SK-N-SH (cell line): ENCODE measurements around the gene LNPEP. TPM values are rescaled to one million over a fixed set of nuclear protein-coding genes. Genes with fewer than 3 reads are reported as not detected.
A peak's percentile ranks its signal among the peaks of the same experiment; 100 is the strongest.

Experiments
- CTCF ChIA-PET: fragments of 300-600, 350-600 bp; formaldehyde crosslinking; extraction: SDS; loops from one replicate; lab custom pipeline; 2021; lab: Yijun Ruan, JAX
- POLR2A ChIA-PET: fragments of 350-600 bp; sonication (Branson Sonifier 250); formaldehyde crosslinking; extraction: SDS; loops from one replicate; lab custom pipeline; 2020; ENCODE audit warnings: antibody characterized with exemption, inconsistent platforms; lab: Yijun Ruan, JAX
- DNase-seq: peaks from one replicate; pipeline ENCODE4 v3.0.0; 2012
- H2AFZ ChIP-seq: fragments of 200-600 bp; sonication (generic); 2 replicates; pipeline ENCODE4 v1.8.1; 2016; ENCODE audit warnings: antibody characterized with exemption, mild to moderate bottlenecking, low read depth
- H3F3A ChIP-seq: fragments of 200-600 bp; sonication (generic); replicated peaks from 2 replicates; pipeline ENCODE3; 2016; ENCODE audit warnings: antibody characterized with exemption, mild to moderate bottlenecking; ENCODE audit not compliant: insufficient read depth
- H3K27ac ChIP-seq, 2 experiments: fragments of 200-500 bp in 1 of 2; fragments of 200-600 bp in 1 of 2; sonication (Bioruptor generic) in 1 of 2; sonication (generic), shearing (Covaris generic) in 1 of 2; 2 replicates each; pipeline versions ENCODE4 v1.5.1 to v1.6.1; 2014 to 2016; ENCODE audit warnings: low read depth in 2 of 2, inconsistent platforms in 1 of 2, low read length in 1 of 2, mild to moderate bottlenecking in 1 of 2, mixed read lengths in 1 of 2
- H3K27me3 ChIP-seq: fragments of 200-600 bp; sonication (generic), shearing (Covaris generic); 2 replicates; pipeline ENCODE4 v1.6.1; 2016; ENCODE audit warnings: mixed run types; ENCODE audit not compliant: insufficient read depth
- H3K36me3 ChIP-seq, 2 experiments: fragments of 200-500 bp in 1 of 2; fragments of 200-600 bp in 1 of 2; sonication (Bioruptor generic) in 1 of 2; sonication (generic) in 1 of 2; replicated peaks in 1 of 2; 2 replicates each; pipeline versions ENCODE3 to v1.5.1; 2014 to 2016; ENCODE audit warnings: low read length in 1 of 2, mild to moderate bottlenecking in 1 of 2; ENCODE audit not compliant: insufficient read depth in 2 of 2, control insufficient read depth in 1 of 2
- H3K4me1 ChIP-seq, 2 experiments: fragments of 200-500 bp in 1 of 2; fragments of 200-600 bp in 1 of 2; sonication (Bioruptor generic) in 1 of 2; sonication (generic), shearing (Covaris generic) in 1 of 2; 2 replicates each; pipeline versions ENCODE4 v1.5.1 to v1.6.1; 2014 to 2016; ENCODE audit warnings: low read depth in 1 of 2, low read length in 1 of 2, mixed run types in 1 of 2; ENCODE audit not compliant: insufficient read depth in 2 of 2, control insufficient read depth in 1 of 2
- H3K4me2 ChIP-seq: fragments of 200-600 bp; sonication (generic), shearing (Covaris generic); 2 replicates; pipeline ENCODE4 v1.6.1; 2017; ENCODE audit warnings: mixed run types
- H3K4me3 ChIP-seq, 2 experiments: fragments of 200-500 bp in 1 of 2; fragments of 200-600 bp in 1 of 2; sonication (Bioruptor generic) in 1 of 2; sonication (generic), shearing (Covaris generic) in 1 of 2; 2 replicates each; pipeline versions ENCODE4 v1.5.1 to v1.8.1; 2014 to 2016; ENCODE audit warnings: low read depth in 2 of 2, inconsistent platforms in 1 of 2, low read length in 1 of 2, mild to moderate bottlenecking in 1 of 2, mixed read lengths in 1 of 2, moderate library complexity in 1 of 2
- H3K79me2 ChIP-seq: fragments of 200-600 bp; sonication (generic); 2 replicates; pipeline ENCODE4 v1.8.1; 2017; ENCODE audit warnings: mild to moderate bottlenecking; ENCODE audit not compliant: insufficient read depth
- H3K9ac ChIP-seq: fragments of 200-600 bp; sonication (generic); 2 replicates; pipeline ENCODE4 v1.6.1; 2017; ENCODE audit warnings: mixed run types
- H3K9me2 ChIP-seq: fragments of 200-600 bp; sonication (generic); 2 replicates; pipeline ENCODE4 v1.6.1; 2017; ENCODE audit warnings: mixed run types
- H3K9me3 ChIP-seq: fragments of 200-600 bp; sonication (generic); 2 replicates; pipeline ENCODE4 v1.6.1; 2017; ENCODE audit warnings: mixed run types, mild to moderate bottlenecking, moderate library complexity
- H4K20me1 ChIP-seq: fragments of 200-600 bp; sonication (generic); 2 replicates; pipeline ENCODE4 v1.6.1; 2017; ENCODE audit warnings: mild to moderate bottlenecking, mixed run types; ENCODE audit not compliant: insufficient read depth
- CTCF ChIP-seq: fragments of 200-600 bp; sonication (generic); IDR thresholded peaks from 2 replicates; pipeline ENCODE4 v1.6.1; 2017; ENCODE audit warnings: antibody characterized with exemption, mild to moderate bottlenecking, moderate library complexity
- ELF1 ChIP-seq: IDR thresholded peaks from 2 replicates; pipeline ENCODE4 v1.4.0; 2012
- EZH2phosphoT487 ChIP-seq: fragments of 200-600 bp; sonication (generic); IDR thresholded peaks from 2 replicates; pipeline ENCODE4 v1.6.1; 2017; ENCODE audit warnings: low read depth, mixed run types, mild to moderate bottlenecking, antibody characterized with exemption, moderate library complexity, borderline replicate concordance
- FOSL2 ChIP-seq: IDR thresholded peaks from 2 replicates; pipeline ENCODE4 v1.4.0; 2012; ENCODE audit warnings: low read depth, mild to moderate bottlenecking, moderate library complexity, borderline replicate concordance
- FOXM1 ChIP-seq: IDR thresholded peaks from 2 replicates; pipeline ENCODE4 v1.4.0; 2012; ENCODE audit warnings: low read depth, mild to moderate bottlenecking
- GATA2 ChIP-seq: sonication (generic); formaldehyde crosslinking; IDR thresholded peaks from 2 replicates; pipeline ENCODE4 v1.5.0; 2020; ENCODE audit warnings: mild to moderate bottlenecking, missing genetic modification reagents
- JUND ChIP-seq: IDR thresholded peaks from 2 replicates; pipeline ENCODE4 v1.4.0; 2012
- MXI1 ChIP-seq: IDR thresholded peaks from 2 replicates; pipeline ENCODE4 v1.6.1; 2012; ENCODE audit warnings: mild to moderate bottlenecking, low read depth, low read length, improper control_type of control experiment
- RAD21 ChIP-seq: IDR thresholded peaks from 2 replicates; pipeline ENCODE4 v1.6.1; 2012; ENCODE audit warnings: mild to moderate bottlenecking, low read length
- REST ChIP-seq: IDR thresholded peaks from 2 replicates; pipeline ENCODE4 v1.6.1; 2012; ENCODE audit warnings: mild to moderate bottlenecking, low read depth, low read length, moderate library complexity
- RFX5 ChIP-seq: IDR thresholded peaks from 2 replicates; pipeline ENCODE4 v1.6.1; 2012; ENCODE audit warnings: mild to moderate bottlenecking, improper control_type of control experiment, low read length
- SIN3A ChIP-seq: IDR thresholded peaks from 2 replicates; pipeline ENCODE4 v1.6.1; 2012; ENCODE audit warnings: low read depth, mild to moderate bottlenecking, low read length, moderate library complexity, borderline replicate concordance
- TAF1 ChIP-seq: IDR thresholded peaks from 2 replicates; pipeline ENCODE4 v1.6.1; 2012; ENCODE audit warnings: low read depth, mild to moderate bottlenecking, low read length, moderate library complexity, borderline replicate concordance
- YY1 ChIP-seq: IDR thresholded peaks from 2 replicates; pipeline ENCODE4 v1.4.0; 2012; ENCODE audit warnings: low read depth, mild to moderate bottlenecking
- WGBS: methylation state at CpG from one replicate; pipeline ENCODE4 v1.1.6; 2017; ENCODE audit warnings: low lambda C conversion rate; 5-methylcytosine and 5-hydroxymethylcytosine counted together
- polyA plus RNA-seq, 3 experiments: library from polyadenylated mRNA; depleted of rRNA; stranded (reverse); fragments of >200 nt; gene quantifications; 2 replicates each; pipeline ENCODE4 v1.2.3, GENCODE V29; 2012

Gene LNPEP
- polyA plus RNA-seq, 1 of the 3 experiments (the other 2 are of a cell fraction): 4.3 TPM

- Histone ChIP-seq H3F3A (peaks cover 33% of the 10 kb centered on the region), H2AFZ (no peak overlapping the region), H4K20me1 (peaks cover 5% of the 10 kb centered on the region; the same call in 1 of the 2 replicates), H3K27me3 (no peaks in the 10 kb centered on the region), H3K4me1 (peaks cover 2 to 43% of the 10 kb centered on the region in 2 experiments; a peak in 3 of 4 replicates), H3K27ac (0 out of 4 replicates have a peak overlapping the region, but pooled peaks of 1 of the 2 experiments have one; percentile 30), H3K9ac (no peak overlapping the region), H3K79me2 (peaks cover 80% of the 10 kb centered on the region), H3K4me3 (no peak overlapping the region), H3K9me2 (no peaks in the 10 kb centered on the region), H3K36me3 (peaks cover 0 to 4% of the 10 kb centered on the region in 2 experiments), H3K4me2 (no peak overlapping the region), H3K9me3 (no peaks in the 10 kb centered on the region)
- CTCF ChIA-PET: interaction anchor here (0.7 to 1.2 kb wide), 2 partner anchors 21 to 30 kb away, joined by 3 to 4 read pairs; no protein-coding TSS in a partner anchor
- TF ChIP-seq RAD21 (no peak), TAF1 (no peak), EZH2phosphoT487 (no peak), RFX5 (no peak), CTCF (no peak), ELF1 (no peak), REST (no peak)
- POLR2A ChIA-PET: no interaction called here
- DNase-seq: no peak
- WGBS: 13% methylated on average over 1 of the region's 1 CpG
These were observed 31.5 kb downstream of the LNPEP start for GRCh38 chr5:96967400-96967799.

- whole genome bisulfite sequencing: 55% methylated on average over 1 of the region's 1 CpG
- Histone ChIP-seq H4K20me1 (peaks cover 5% of the 10 kb centered on the region; the same call in 1 of the 2 replicates), H3K4me3 (no peak overlapping the region), H3K27ac (peak overlapping the region in 1 of 2 experiments; percentile 30; a peak in 1 of 4 replicates), H3K4me1 (peaks cover 2 to 36% of the 10 kb centered on the region in 2 experiments; a peak in 3 of 4 replicates), H3K79me2 (peaks cover 86% of the 10 kb centered on the region), H3F3A (peaks cover 30% of the 10 kb centered on the region), H3K9ac (no peak overlapping the region; the same call in 1 of the 2 replicates), H3K9me3 (no peaks in the 10 kb centered on the region), H3K27me3 (no peaks in the 10 kb centered on the region), H3K4me2 (no peak overlapping the region; the same call in 1 of the 2 replicates), H2AFZ (no peak overlapping the region), H3K36me3 (peaks cover 0 to 4% of the 10 kb centered on the region in 2 experiments), H3K9me2 (no peaks in the 10 kb centered on the region)
- CTCF ChIA-PET: no interaction called here
- POLR2A ChIA-PET: no interaction called here
- no peak for DNase-seq
- TF ChIP-seq MXI1 (no peak), RFX5 (no peak), GATA2 (CRISPR knock-in tag) (no peak), ELF1 (no peak), SIN3A (no peak), YY1 (no peak), FOXM1 (no peak), JUND (peak; percentile 64), FOSL2 (peak; percentile 58; the same call in 1 of the 2 replicates)
These were observed 32.2 kb downstream of the LNPEP start for GRCh38 chr5:96968074-96968473.
